Neural cell (in vitro differentiated cells): ENCODE data around the gene TMEM259. TPM values are rescaled to one million over a fixed set of nuclear protein-coding genes. Genes with fewer than 3 reads are reported as not detected.

ENCODE experiments used
- H2AFZ ChIP-seq: fragments of 200-600, 300-800 bp; sonication (generic), shearing (Covaris generic); 2 replicates; pipeline ENCODE4 v1.6.0; 2014; ENCODE audit warnings: low read depth, mild to moderate bottlenecking, antibody characterized with exemption, low read length, moderate library complexity
- H3F3A ChIP-seq: fragments of 200-600 bp; shearing (Covaris generic); 2 replicates; pipeline ENCODE4 v1.6.1; 2016; ENCODE audit warnings: mild to moderate bottlenecking, moderate library complexity, mixed read lengths, antibody characterized with exemption, low read length; ENCODE audit not compliant: insufficient read depth, poor library complexity, severe bottlenecking
- H3K27ac ChIP-seq: fragments of 200-600, 300-800 bp; sonication (generic), shearing (Covaris generic); 2 replicates; pipeline ENCODE4 v1.5.1; 2014; ENCODE audit warnings: mild to moderate bottlenecking, low read length, moderate library complexity
- H3K27me3 ChIP-seq: fragments of 300-800, 200-600 bp; sonication (generic), shearing (Covaris generic); 2 replicates; pipeline ENCODE4 v1.6.0; 2014; ENCODE audit warnings: mild to moderate bottlenecking, low read depth, low read length, moderate library complexity; ENCODE audit not compliant: insufficient read depth
- H3K36me3 ChIP-seq: fragments of 300-800, 200-600 bp; sonication (generic), shearing (Covaris generic); 2 replicates; pipeline ENCODE4 v1.5.1; 2014; ENCODE audit warnings: mild to moderate bottlenecking, antibody characterized with exemption, low read length, moderate library complexity; ENCODE audit not compliant: insufficient read depth
- H3K4me2 ChIP-seq: fragments of 300-800, 200-600 bp; sonication (generic), shearing (Covaris generic); 2 replicates; pipeline ENCODE4 v1.6.0; 2014; ENCODE audit warnings: mild to moderate bottlenecking, low read length
- H3K4me3 ChIP-seq: fragments of 300-800, 200-600 bp; sonication (generic), shearing (Covaris generic); 2 replicates; pipeline ENCODE4 v1.5.1; 2014; ENCODE audit warnings: mild to moderate bottlenecking, low read length, moderate library complexity
- H3K79me2 ChIP-seq: fragments of 200-600 bp; shearing (Covaris generic); replicated peaks from 2 replicates; pipeline ENCODE4 v1.6.0; 2014; ENCODE audit warnings: mild to moderate bottlenecking, low read length, moderate library complexity; ENCODE audit not compliant: insufficient read depth
- H3K9ac ChIP-seq: fragments of 300-800, 200-600 bp; sonication (generic), shearing (Covaris generic); 2 replicates; pipeline ENCODE4 v1.6.1; 2016; ENCODE audit warnings: mild to moderate bottlenecking, low read length, mixed read lengths
- H3K9me2 ChIP-seq: fragments of 200-600 bp; shearing (Covaris generic); 2 replicates; pipeline ENCODE4 v1.6.1; 2016; ENCODE audit warnings: mild to moderate bottlenecking, low read length, mixed read lengths; ENCODE audit not compliant: insufficient read depth
- H3K9me3 ChIP-seq: fragments of 200-600, 300-800 bp; sonication (generic), shearing (Covaris generic); 2 replicates; pipeline ENCODE4 v1.6.1; 2016; ENCODE audit warnings: mild to moderate bottlenecking, mixed run types, low read length, moderate library complexity, mixed read lengths
- H4K20me1 ChIP-seq: fragments of 200-600 bp; shearing (Covaris generic); 2 replicates; pipeline ENCODE4 v1.6.1; 2016; ENCODE audit warnings: mild to moderate bottlenecking, mixed run types; ENCODE audit not compliant: insufficient read depth
- EP300 ChIP-seq: fragments of 450-650 bp; conservative IDR thresholded peaks from 2 replicates; pipeline ENCODE4 v1.6.1; 2014; ENCODE audit warnings: antibody characterized with exemption, mild to moderate bottlenecking, moderate library complexity; ENCODE audit not compliant: poor library complexity, severe bottlenecking
- EZH2 ChIP-seq: fragments of 200-600, 300-800 bp; shearing (Covaris generic), sonication (generic); IDR thresholded peaks from 2 replicates; pipeline ENCODE4 v1.6.1; 2014; ENCODE audit warnings: antibody characterized with exemption, low read length, borderline replicate concordance, mild to moderate bottlenecking; ENCODE audit not compliant: insufficient read depth, poor library complexity, severe bottlenecking
- MXI1 ChIP-seq: fragments of 450-650 bp; conservative IDR thresholded peaks from 2 replicates; pipeline ENCODE4 v1.6.1; 2014; ENCODE audit warnings: antibody characterized with exemption, mild to moderate bottlenecking; ENCODE audit not compliant: poor library complexity, severe bottlenecking
- POLR2AphosphoS5 ChIP-seq: IDR thresholded peaks from 2 replicates; pipeline ENCODE4 v1.6.1; 2012
- RAD21 ChIP-seq: fragments of 450-650 bp; conservative IDR thresholded peaks from 2 replicates; pipeline ENCODE4 v1.6.1; 2014; ENCODE audit warnings: antibody characterized with exemption, mild to moderate bottlenecking, moderate library complexity
- SMC3 ChIP-seq: fragments of 450-650 bp; conservative IDR thresholded peaks from 2 replicates; pipeline ENCODE4 v1.6.1; 2014; ENCODE audit warnings: antibody characterized with exemption, mild to moderate bottlenecking, moderate library complexity; ENCODE audit not compliant: poor library complexity
- TAF1 ChIP-seq: IDR thresholded peaks from 2 replicates; pipeline ENCODE4 v1.6.1; 2012; ENCODE audit warnings: low read depth
- polyA plus RNA-seq: library from polyadenylated mRNA; depleted of rRNA; stranded (reverse); fragments of >200 nt; gene quantifications from 2 replicates; pipeline ENCODE4 v1.2.3, GENCODE V29; 2014
- TF ChIP-seq, protein P1 (sequence below): fragments of 450-650 bp; IDR thresholded peaks from 2 replicates; pipeline ENCODE4 v1.5.1; 2014; ENCODE audit warnings: antibody characterized with exemption, mild to moderate bottlenecking, moderate library complexity; ENCODE audit not compliant: poor library complexity, severe bottlenecking
- TF ChIP-seq, protein P2 (sequence below): IDR thresholded peaks from 2 replicates; pipeline ENCODE4 v1.6.1; 2012; ENCODE audit warnings: borderline replicate concordance

Gene TMEM259
- polyA plus RNA-seq, 1 donor from 2014 or later = 176 TPM

DNA sequence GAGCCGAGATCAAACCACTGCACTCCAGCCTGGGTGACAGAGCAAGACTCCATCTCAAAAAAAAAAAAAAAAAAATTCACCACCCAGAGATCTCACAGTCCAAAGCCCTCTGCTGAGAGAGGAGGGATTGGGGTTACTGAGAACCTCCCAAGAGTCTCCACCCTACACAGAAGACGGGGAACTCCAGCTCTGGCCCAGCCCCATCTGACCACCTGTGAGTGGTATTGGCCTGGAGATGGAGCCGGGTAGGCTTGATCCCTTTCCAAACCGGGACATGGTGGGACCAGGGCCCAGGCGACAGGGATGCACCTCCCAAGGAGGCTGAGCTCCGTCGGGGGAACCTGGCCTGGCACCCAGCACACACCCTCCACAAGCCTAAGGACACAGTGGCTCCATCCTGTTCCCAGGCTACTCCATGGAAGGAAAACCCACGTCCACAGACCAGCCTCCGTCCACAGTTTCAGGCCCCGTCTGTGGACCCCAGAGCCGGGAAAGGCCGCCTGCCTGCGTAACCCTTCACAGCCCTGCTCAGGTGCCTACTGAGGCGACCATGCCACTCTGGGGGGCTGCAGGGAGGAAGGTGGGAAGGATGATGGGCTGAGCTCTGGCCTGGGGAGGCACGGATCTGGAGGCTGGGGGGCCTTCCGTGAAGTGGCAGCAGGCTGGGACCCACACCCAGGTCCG, 1.8 kb downstream of the TMEM259 start:
- Histone ChIP-seq H3K9me3 (no peaks in the 10 kb centered on the region), H3K79me2 (peaks cover 43% of the 10 kb centered on the region), H3K27ac (no peak overlapping the region), H3K9ac (peak overlapping the region; percentile 85), H3K4me3 (peak overlapping the region; percentile 95), H3K36me3 (no peaks in the 10 kb centered on the region), H3K4me2 (no peak overlapping the region), H2AFZ (no peak overlapping the region), H3F3A (no peaks in the 10 kb centered on the region), H3K9me2 (no peaks in the 10 kb centered on the region), H3K27me3 (no peaks in the 10 kb centered on the region), H4K20me1 (peaks cover 12% of the 10 kb centered on the region)
- TF ChIP-seq, protein P1, sequence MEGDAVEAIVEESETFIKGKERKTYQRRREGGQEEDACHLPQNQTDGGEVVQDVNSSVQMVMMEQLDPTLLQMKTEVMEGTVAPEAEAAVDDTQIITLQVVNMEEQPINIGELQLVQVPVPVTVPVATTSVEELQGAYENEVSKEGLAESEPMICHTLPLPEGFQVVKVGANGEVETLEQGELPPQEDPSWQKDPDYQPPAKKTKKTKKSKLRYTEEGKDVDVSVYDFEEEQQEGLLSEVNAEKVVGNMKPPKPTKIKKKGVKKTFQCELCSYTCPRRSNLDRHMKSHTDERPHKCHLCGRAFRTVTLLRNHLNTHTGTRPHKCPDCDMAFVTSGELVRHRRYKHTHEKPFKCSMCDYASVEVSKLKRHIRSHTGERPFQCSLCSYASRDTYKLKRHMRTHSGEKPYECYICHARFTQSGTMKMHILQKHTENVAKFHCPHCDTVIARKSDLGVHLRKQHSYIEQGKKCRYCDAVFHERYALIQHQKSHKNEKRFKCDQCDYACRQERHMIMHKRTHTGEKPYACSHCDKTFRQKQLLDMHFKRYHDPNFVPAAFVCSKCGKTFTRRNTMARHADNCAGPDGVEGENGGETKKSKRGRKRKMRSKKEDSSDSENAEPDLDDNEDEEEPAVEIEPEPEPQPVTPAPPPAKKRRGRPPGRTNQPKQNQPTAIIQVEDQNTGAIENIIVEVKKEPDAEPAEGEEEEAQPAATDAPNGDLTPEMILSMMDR = no peak
- TF ChIP-seq EZH2 (no peak), POLR2AphosphoS5 (no peak), MXI1 (no peak), SMC3 (no peak), EP300 (no peak), TAF1 (no peak), RAD21 (no peak)
- TF ChIP-seq, protein P2, sequence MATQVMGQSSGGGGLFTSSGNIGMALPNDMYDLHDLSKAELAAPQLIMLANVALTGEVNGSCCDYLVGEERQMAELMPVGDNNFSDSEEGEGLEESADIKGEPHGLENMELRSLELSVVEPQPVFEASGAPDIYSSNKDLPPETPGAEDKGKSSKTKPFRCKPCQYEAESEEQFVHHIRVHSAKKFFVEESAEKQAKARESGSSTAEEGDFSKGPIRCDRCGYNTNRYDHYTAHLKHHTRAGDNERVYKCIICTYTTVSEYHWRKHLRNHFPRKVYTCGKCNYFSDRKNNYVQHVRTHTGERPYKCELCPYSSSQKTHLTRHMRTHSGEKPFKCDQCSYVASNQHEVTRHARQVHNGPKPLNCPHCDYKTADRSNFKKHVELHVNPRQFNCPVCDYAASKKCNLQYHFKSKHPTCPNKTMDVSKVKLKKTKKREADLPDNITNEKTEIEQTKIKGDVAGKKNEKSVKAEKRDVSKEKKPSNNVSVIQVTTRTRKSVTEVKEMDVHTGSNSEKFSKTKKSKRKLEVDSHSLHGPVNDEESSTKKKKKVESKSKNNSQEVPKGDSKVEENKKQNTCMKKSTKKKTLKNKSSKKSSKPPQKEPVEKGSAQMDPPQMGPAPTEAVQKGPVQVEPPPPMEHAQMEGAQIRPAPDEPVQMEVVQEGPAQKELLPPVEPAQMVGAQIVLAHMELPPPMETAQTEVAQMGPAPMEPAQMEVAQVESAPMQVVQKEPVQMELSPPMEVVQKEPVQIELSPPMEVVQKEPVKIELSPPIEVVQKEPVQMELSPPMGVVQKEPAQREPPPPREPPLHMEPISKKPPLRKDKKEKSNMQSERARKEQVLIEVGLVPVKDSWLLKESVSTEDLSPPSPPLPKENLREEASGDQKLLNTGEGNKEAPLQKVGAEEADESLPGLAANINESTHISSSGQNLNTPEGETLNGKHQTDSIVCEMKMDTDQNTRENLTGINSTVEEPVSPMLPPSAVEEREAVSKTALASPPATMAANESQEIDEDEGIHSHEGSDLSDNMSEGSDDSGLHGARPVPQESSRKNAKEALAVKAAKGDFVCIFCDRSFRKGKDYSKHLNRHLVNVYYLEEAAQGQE = no peak

DNA sequence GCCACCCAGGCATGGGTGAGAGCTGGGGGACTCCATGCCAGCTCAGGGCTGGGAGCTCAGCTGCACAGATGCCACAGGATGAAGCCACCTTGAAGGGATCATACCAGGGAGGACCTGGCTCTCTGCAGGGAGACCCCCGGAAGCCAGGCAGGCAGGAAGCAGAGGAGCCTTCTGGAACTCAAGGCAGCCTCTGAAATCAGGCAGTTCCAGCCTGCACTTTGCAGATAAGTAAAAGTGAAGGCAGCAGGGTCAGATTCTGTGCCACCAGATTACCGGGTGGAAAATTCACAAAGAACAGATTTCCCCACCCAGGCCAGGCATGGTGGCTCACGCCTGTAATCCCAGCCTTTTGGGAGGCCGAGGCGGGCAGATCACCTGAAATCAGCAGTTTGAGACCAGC, 2.5 kb downstream of the TMEM259 start:
- no peak overlapping the region for H3K4me2 ChIP-seq
- H2AFZ ChIP-seq = no peak overlapping the region
- H3K36me3 ChIP-seq = no peaks in the 10 kb centered on the region
- peaks cover 12% of the 10 kb centered on the region for H4K20me1 ChIP-seq
- no peaks in the 10 kb centered on the region for H3K9me2 ChIP-seq
- H3K4me3 ChIP-seq = peak overlapping the region; percentile 16
- H3K79me2 ChIP-seq = peaks cover 43% of the 10 kb centered on the region
- no peak overlapping the region for H3K27ac ChIP-seq
- H3K9ac ChIP-seq = peak overlapping the region; percentile 16
- H3K27me3 ChIP-seq = no peaks in the 10 kb centered on the region
- no peaks in the 10 kb centered on the region for H3K9me3 ChIP-seq
- H3F3A ChIP-seq = no peaks in the 10 kb centered on the region
- TF ChIP-seq RAD21 = no peak
- no peak for TF ChIP-seq EP300
- TF ChIP-seq, protein P2 = no peak
- TF ChIP-seq MXI1 = no peak
- TF ChIP-seq TAF1 = no peak
- TF ChIP-seq EZH2 = no peak
- no peak for TF ChIP-seq POLR2AphosphoS5
